ENCODE data around the gene APOA5.
A peak's percentile ranks its signal among the peaks of the same experiment; 100 is the strongest.
"Not testable (repeated sequence)": the region's sequence is repeated elsewhere in the genome, so short reads cannot be mapped to it uniquely, and the experiment has no call there.

Gene APOA5

GRCh38 chr11:116773203-116774097 lies 18.2 kb downstream of the APOA5 start:
- DNase-seq (ENCODE audit: low read depth in 3 of 3, low spot score in 1 of 3): no peak

DNA sequence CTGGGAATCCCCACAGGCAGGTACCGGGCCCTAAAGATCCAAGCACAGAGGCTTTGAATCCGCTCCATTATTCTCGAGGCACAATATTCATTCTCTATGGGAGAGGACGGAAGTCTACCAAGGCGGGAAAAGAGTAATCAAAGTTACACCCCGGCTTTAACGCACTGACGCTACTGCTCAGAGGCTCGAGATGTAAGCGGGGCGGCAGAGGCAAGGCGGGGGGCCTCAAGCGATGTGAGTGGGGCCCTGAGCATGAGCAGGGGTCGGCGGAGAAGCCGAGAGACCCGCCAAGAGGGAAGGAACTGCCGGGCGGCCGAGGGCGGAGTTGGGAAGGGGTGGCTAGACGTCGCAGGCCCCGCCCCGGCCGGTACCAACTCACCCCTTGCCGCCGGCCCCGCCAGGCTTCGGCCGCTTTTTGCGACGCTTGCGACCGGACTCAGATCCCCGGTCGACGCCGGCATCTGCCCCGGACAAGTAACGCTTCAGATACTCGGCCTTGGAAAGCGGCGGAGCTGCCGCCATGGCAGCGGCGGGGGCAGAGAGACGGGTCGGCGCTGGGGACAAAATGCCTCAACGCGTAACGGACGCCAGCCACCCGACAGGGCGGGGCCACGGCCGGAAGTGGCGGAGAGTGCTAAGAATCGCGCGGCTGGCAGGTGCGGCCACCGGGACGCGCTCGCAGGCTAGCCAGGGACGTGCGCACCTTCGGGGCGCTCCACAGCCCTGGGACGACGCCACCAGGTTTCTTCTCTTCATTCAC lies 19.1 kb downstream of the APOA5 start, which contains the start of gene BUD13:
Gene BUD13 (minus strand): TSS at position 545 of the 760 bp plus-strand sequence. CDS start 23 bp downstream, at position 522.
- DNase-seq (ENCODE audit: low read depth in 3 of 3, low spot score in 1 of 3): peak; percentile 84 to 95 (median 85)

GRCh38 chr11:116771935-116772334 lies 19.7 kb downstream of the APOA5 start:
- DNase-seq (ENCODE audit: low read depth in 3 of 3, low spot score in 1 of 3): no peak

DNA sequence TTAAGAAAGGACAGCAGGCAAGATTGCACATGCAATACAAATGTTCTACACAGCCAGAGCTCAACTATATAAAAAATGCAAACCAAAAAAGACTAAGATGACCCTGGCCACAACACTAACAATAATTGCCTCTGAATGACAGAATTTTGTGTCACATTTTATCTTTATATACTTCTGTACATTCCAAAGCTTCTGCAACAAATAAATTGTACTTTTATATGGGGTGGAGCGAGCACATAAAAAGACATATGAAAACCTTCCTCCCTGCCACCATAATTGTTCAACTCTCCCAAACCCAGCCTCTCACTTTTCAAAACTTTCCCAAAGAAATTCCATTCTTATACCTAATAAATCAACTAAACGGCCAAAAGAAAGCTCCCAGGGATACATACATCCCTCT lies 29.5 kb downstream of the APOA5 start:
- no peak for DNase-seq (ENCODE audit: low read depth in 3 of 3, low spot score in 1 of 3)

- not testable (repeated sequence) for DNase-seq (ENCODE audit: low read depth in 3 of 3, low spot score in 1 of 3)
Measured at GRCh38 chr11:116756044-116756443, 35.6 kb downstream of the APOA5 start.

DNA sequence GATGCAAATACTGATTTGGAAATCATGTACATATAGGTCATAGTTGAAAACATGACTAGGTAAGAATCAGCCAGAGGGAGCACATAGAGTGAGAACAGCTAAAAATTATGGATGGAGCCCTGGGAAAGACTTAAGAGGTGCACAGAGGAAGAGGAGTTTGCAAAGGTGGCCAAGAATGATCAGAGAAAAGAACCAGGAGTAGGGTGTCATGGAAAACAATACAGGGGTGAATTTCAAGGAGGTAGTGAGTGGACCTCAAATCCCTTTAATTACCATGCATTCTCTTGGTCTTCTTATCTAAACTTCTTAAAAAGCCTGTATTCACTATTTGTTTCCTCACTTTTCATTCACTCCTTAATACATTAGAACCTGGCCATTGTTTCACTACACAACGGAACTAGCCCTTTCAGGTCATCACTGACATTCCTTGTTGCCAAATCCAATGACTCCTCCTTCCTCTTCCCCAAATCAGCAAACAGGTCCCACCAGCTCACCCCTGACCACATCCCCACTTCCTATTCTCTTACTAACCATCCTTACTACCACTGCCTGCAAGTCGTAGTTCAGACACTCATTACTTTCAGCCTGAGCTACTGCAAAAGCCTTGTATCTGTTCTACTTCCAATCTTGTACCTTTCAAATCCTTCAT lies 41.5 kb downstream of the APOA5 start:
- DNase-seq (ENCODE audit: low read depth in 3 of 3, low spot score in 1 of 3): no peak

DNA sequence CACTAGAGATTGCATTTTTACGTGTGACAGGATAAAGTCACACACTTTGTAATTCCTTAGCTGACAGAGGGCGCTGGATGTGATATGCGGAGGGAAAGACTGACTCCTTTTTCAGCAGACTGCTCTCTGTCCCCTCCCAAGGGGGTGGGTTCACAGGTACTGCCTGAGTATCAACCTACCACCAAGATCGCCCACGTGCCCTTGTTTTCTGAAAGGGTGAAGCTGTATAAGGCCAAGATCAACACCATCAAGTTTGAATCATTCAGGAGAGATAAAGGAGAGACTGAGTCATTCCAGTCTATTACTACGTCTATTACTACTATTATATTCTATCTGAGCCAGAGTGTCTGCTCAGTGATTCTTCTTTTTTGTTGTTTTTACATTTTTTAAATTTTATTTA lies 49.6 kb downstream of the APOA5 start:
- no peak for DNase-seq (ENCODE audit: low read depth in 3 of 3, low spot score in 1 of 3)

GRCh38 chr11:116740741-116741140 lies 50.9 kb downstream of the APOA5 start:
- no peak for DNase-seq (ENCODE audit: low read depth in 3 of 3, low spot score in 1 of 3)
